Adipocyte (in vitro differentiated cells): Measurements from ENCODE around the gene OR1A1.
"Not testable (repeated sequence)": the region's sequence is repeated elsewhere in the genome, so short reads cannot be mapped to it uniquely, and the experiment has no call there.

ENCODE experiments used
- DNase-seq: peaks from one replicate; pipeline ENCODE4 v3.0.0-alpha.2; 2015; ENCODE audit warnings: low read depth
- H3K27me3 ChIP-seq: replicated peaks from 2 replicates; pipeline ENCODE4 v1.7.0; 2013; ENCODE audit warnings: mild to moderate bottlenecking, low read length, moderate library complexity; ENCODE audit not compliant: control insufficient read depth, insufficient read depth
- H3K36me3 ChIP-seq: 2 replicates; pipeline ENCODE4 v1.7.0; 2013; ENCODE audit warnings: low read length, mild to moderate bottlenecking, moderate library complexity; ENCODE audit not compliant: control insufficient read depth, insufficient read depth, severe bottlenecking
- H3K4me1 ChIP-seq: 2 replicates; pipeline ENCODE4 v1.7.0; 2013; ENCODE audit warnings: mild to moderate bottlenecking, low read length, moderate library complexity; ENCODE audit not compliant: control insufficient read depth, insufficient read depth
- H3K4me3 ChIP-seq: 2 replicates; pipeline ENCODE4 v1.7.0; 2013; ENCODE audit warnings: mild to moderate bottlenecking, low read length, moderate library complexity
- H3K9ac ChIP-seq: 2 replicates; pipeline ENCODE4 v1.7.0; 2013; ENCODE audit warnings: mild to moderate bottlenecking, low read length, moderate library complexity
- H3K9me3 ChIP-seq: 2 replicates; pipeline ENCODE4 v1.7.0; 2013; ENCODE audit warnings: mild to moderate bottlenecking, low read length, moderate library complexity; ENCODE audit not compliant: control insufficient read depth

The OR1A1 gene

DNA sequence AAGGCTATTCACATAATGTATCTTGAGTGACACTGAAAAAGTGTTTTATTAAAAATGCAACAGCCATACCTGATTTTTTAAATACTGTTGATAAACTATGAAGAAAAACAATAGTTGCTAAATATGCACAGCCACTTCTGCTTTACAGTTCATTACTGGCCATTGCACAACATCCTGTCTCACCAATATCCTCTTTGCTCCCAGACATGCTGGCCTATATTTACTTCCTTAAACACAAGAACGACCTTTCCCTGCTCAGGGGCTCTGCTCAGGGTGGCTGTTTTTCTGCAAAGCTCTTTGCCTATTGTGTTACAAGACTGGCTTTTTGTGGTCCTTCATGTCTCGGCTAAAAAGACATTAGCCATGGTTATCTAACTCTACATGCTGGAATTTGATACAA, 31.2 kb downstream of the OR1A1 start:
- not testable (repeated sequence) for H3K4me1 ChIP-seq, H3K9ac ChIP-seq, DNase-seq, H3K27me3 ChIP-seq, H3K4me3 ChIP-seq, H3K9me3 ChIP-seq, H3K36me3 ChIP-seq

DNA sequence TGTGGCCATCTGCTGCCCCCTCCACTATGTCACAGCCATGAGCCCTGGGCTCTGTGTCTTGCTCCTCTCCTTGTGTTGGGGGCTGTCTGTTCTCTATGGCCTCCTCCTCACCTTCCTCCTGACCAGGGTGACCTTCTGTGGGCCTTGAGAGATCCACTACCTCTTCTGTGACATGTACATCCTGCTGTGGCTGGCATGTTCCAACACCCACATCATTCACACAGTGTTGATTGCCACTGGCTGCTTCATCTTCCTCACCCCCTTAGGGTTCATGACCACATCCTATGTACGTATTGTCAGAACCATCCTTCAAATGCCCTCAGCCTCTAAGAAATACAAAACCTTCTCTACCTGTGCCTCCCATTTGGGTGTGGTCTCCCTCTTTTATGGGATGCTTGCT, 33.6 kb downstream of the OR1A1 start:
- DNase-seq, H3K9me3 ChIP-seq, H3K36me3 ChIP-seq, H3K9ac ChIP-seq, H3K4me1 ChIP-seq, H3K27me3 ChIP-seq, H3K4me3 ChIP-seq: not testable (repeated sequence)

GRCh38 chr17:3244841-3245240, 37.4 kb downstream of the OR1A1 start:
- H3K36me3 ChIP-seq, DNase-seq, H3K4me1 ChIP-seq, H3K4me3 ChIP-seq, H3K27me3 ChIP-seq, H3K9me3 ChIP-seq, H3K9ac ChIP-seq: not testable (repeated sequence)

DNA sequence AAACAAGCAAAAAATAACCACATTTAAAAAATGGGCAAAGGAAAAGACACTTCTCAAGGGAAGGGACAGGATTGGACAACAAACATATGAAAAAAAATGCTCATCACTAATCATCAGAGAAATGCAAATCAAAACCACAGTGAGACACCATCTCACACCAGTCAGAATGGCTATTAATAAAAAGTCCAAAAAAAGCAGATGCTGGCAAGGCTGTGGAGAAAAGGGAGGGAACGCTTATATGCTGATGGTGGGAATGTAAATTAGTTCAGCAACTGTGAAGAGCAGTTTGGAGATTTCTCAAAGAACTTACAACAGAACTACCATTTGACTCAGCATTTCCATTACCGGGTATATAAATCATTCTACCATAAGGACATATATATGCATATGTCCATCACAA, 41.5 kb downstream of the OR1A1 start:
- H3K4me1 ChIP-seq, H3K4me3 ChIP-seq, DNase-seq, H3K9ac ChIP-seq, H3K9me3 ChIP-seq, H3K27me3 ChIP-seq, H3K36me3 ChIP-seq: not testable (repeated sequence)

GRCh38 chr17:3256575-3256974, 49.1 kb downstream of the OR1A1 start:
- DNase-seq, result no peak
- H3K4me1 ChIP-seq, result no peaks in the 10 kb centered on the region
- no peak overlapping the region for H3K9ac ChIP-seq
- H3K9me3 ChIP-seq, result no peaks in the 10 kb centered on the region
- H3K36me3 ChIP-seq, result no peaks in the 10 kb centered on the region
- no peak overlapping the region for H3K4me3 ChIP-seq
- H3K27me3 ChIP-seq, result no peaks in the 10 kb centered on the region

- no peak overlapping the region for H3K9ac ChIP-seq
- no peaks in the 10 kb centered on the region for H3K9me3 ChIP-seq
- no peaks in the 10 kb centered on the region for H3K36me3 ChIP-seq
- no peaks in the 10 kb centered on the region for H3K4me1 ChIP-seq
- H3K4me3 ChIP-seq, result no peak overlapping the region
- DNase-seq, result no peak
- H3K27me3 ChIP-seq, result no peaks in the 10 kb centered on the region
Observed at GRCh38 chr17:3260163-3260562, 52.7 kb downstream of the OR1A1 start.

GRCh38 chr17:3260600-3260999, 53.1 kb downstream of the OR1A1 start:
- Histone ChIP-seq H3K9ac (no peak overlapping the region), H3K9me3 (no peaks in the 10 kb centered on the region), H3K27me3 (no peaks in the 10 kb centered on the region), H3K36me3 (no peaks in the 10 kb centered on the region), H3K4me1 (no peaks in the 10 kb centered on the region), H3K4me3 (no peak overlapping the region)
- no peak for DNase-seq
